ENCODE measurements around the gene MRPL34. TPM values are rescaled to one million over a fixed set of nuclear protein-coding genes. Genes with fewer than 3 reads are reported as not detected.

MRPL34 gene
- total and polyA plus RNA-seq, 4 donors: 23.3 to 301 (median 140) TPM

GRCh38 chr19:17304386-17305215, 1.1 kb upstream of the MRPL34 start:
- Histone ChIP-seq H3K9ac (ENCODE audit: low read depth in 1 of 2, low read length in 2 of 2) (no peak overlapping the region), H3K27ac (ENCODE audit: low read depth in 1 of 2, low read length in 2 of 2) (peak overlapping the region; percentile 55 to 93), H3K36me3 (ENCODE audit: control insufficient read depth in 4 of 4, insufficient read depth in 3 of 4, low read depth in 1 of 4, low read length in 3 of 4) (no peaks in the 10 kb centered on the region), H3K27me3 (ENCODE audit: control insufficient read depth in 4 of 4, insufficient read depth in 4 of 4, low read length in 3 of 4) (no peaks in the 10 kb centered on the region), H3K4me1 (ENCODE audit: control insufficient read depth in 4 of 4, insufficient read depth in 4 of 4, low read length in 3 of 4) (peaks cover 12 to 49% (median 38%) of the 10 kb centered on the region in 4 donors), H3K9me3 (ENCODE audit: control insufficient read depth in 4 of 4, low read length in 3 of 4) (no peaks in the 10 kb centered on the region), H3K4me3 (ENCODE audit: low read depth in 1 of 3, low read length in 3 of 3) (no peak overlapping the region)
- no peak for DNase-seq (ENCODE audit: low spot score)
- no peak for TF ChIP-seq REST (IDR thresholded peaks at IDR 0.05)
- no peak for TF ChIP-seq RXRA (IDR thresholded peaks at IDR 0.05)
- WGBS: 67% methylated on average over 12 of the region's 12 CpGs

- H3K4me1 ChIP-seq (ENCODE audit: control insufficient read depth in 4 of 4, insufficient read depth in 4 of 4, low read length in 3 of 4): peaks cover 12 to 53% (median 41%) of the 10 kb centered on the region in 4 donors
- H3K9me3 ChIP-seq (ENCODE audit: control insufficient read depth in 4 of 4, low read length in 3 of 4): no peaks in the 10 kb centered on the region
- TF ChIP-seq NR2F2 (IDR thresholded peaks at IDR 0.05): no peak
- no peak for TF ChIP-seq HNF4G (IDR thresholded peaks at IDR 0.05)
- no peak for TF ChIP-seq TAF1 (conservative IDR thresholded peaks at IDR 0.05)
- no peak for TF ChIP-seq FOXA2 (IDR thresholded peaks at IDR 0.05)
- TF ChIP-seq MAX (IDR thresholded peaks at IDR 0.05): no peak
- TF ChIP-seq ATF3 (IDR thresholded peaks at IDR 0.05): no peak
- TF ChIP-seq RAD21 (IDR thresholded peaks at IDR 0.05): no peak
- TF ChIP-seq GABPA (IDR thresholded peaks at IDR 0.05 in 1 of 2, conservative IDR thresholded peaks at IDR 0.05 in 1 of 2): no peak
- no peak for TF ChIP-seq YY1 (IDR thresholded peaks at IDR 0.05)
- TF ChIP-seq EGR1 (IDR thresholded peaks at IDR 0.05; ENCODE audit: low read depth in 2 of 2): no peak
- peak; percentile 91 for TF ChIP-seq SP1 (IDR thresholded peaks at IDR 0.05)
- no peak for TF ChIP-seq ZBTB33 (IDR thresholded peaks at IDR 0.05)
- TF ChIP-seq CTCF (IDR thresholded peaks at IDR 0.05; ENCODE audit: low read depth, low read length, missing input control): no peak
- TF ChIP-seq REST (IDR thresholded peaks at IDR 0.05): no peak
- TF ChIP-seq JUND (IDR thresholded peaks at IDR 0.05): no peak
- peak; percentile 74 to 77 for TF ChIP-seq RXRA (IDR thresholded peaks at IDR 0.05)
- peak; percentile 10 for TF ChIP-seq FOXA1 (IDR thresholded peaks at IDR 0.05)
- TF ChIP-seq HNF4A (conservative IDR thresholded peaks at IDR 0.05): no peak
- H3K4me3 ChIP-seq (ENCODE audit: low read depth in 1 of 3, low read length in 3 of 3): peak overlapping the region in 1 of 3 donors; percentile 81
- WGBS: under 1% methylated on average over 7 of the region's 7 CpGs
- H3K27me3 ChIP-seq (ENCODE audit: control insufficient read depth in 4 of 4, insufficient read depth in 4 of 4, low read length in 3 of 4): no peaks in the 10 kb centered on the region
- DNase-seq (ENCODE audit: low spot score): no peak
- H3K27ac ChIP-seq (ENCODE audit: low read depth in 1 of 2, low read length in 2 of 2): peak overlapping the region; percentile 55 to 93
- no peak overlapping the region for H3K9ac ChIP-seq (ENCODE audit: low read depth in 1 of 2, low read length in 2 of 2)
- H3K36me3 ChIP-seq (ENCODE audit: control insufficient read depth in 4 of 4, insufficient read depth in 3 of 4, low read depth in 1 of 4, low read length in 3 of 4): no peaks in the 10 kb centered on the region
These were observed 506 bp upstream of the MRPL34 start for GRCh38 chr19:17305216-17305516.
